HepG2 (cell line): Measurements from ENCODE around the gene ALOX15.

Experiments
- ADNP ChIP-seq: sonication (generic); formaldehyde crosslinking; IDR thresholded peaks from 2 replicates; pipeline ENCODE4 v1.4.0; 2020; ENCODE audit warnings: missing genetic modification reagents
- ELF4 ChIP-seq: sonication (generic); formaldehyde crosslinking; IDR thresholded peaks from 2 replicates; pipeline ENCODE4 v1.5.0; 2020; ENCODE audit warnings: missing genetic modification reagents, mild to moderate bottlenecking, moderate library complexity, borderline replicate concordance
- GATA4 ChIP-seq: sonication (generic); IDR thresholded peaks from 2 replicates; pipeline ENCODE4 v1.6.1; 2016; ENCODE audit warnings: antibody characterized with exemption, low read depth, borderline replicate concordance
- HES4 ChIP-seq: sonication (generic); formaldehyde crosslinking; IDR thresholded peaks from 2 replicates; pipeline ENCODE4 v1.9.0; 2021; ENCODE audit warnings: mild to moderate bottlenecking, missing genetic modification reagents, borderline replicate concordance
- NR2C2 ChIP-seq: sonication (generic); formaldehyde crosslinking; IDR thresholded peaks from 2 replicates; pipeline ENCODE4 v1.4.0; 2020; ENCODE audit warnings: missing genetic modification reagents, mild to moderate bottlenecking, moderate library complexity, borderline replicate concordance
- POLR2A ChIP-seq, 2 experiments: IDR thresholded peaks; 2 replicates each; pipeline ENCODE4 v1.6.1; 2011; ENCODE audit warnings: low read depth in 2 of 2, low read length in 2 of 2, mild to moderate bottlenecking in 1 of 2, moderate library complexity in 1 of 2; ENCODE audit not compliant: insufficient read depth in 1 of 2
- POLR2AphosphoS5 ChIP-seq: IDR thresholded peaks from 2 replicates; pipeline ENCODE4 v1.6.1; 2012; ENCODE audit warnings: low read depth, low read length
- SIN3B ChIP-seq: fragments of 150-350 bp; IDR thresholded peaks from 2 replicates; pipeline ENCODE4 v1.6.1; 2014; ENCODE audit warnings: low read length
- SMARCC2 ChIP-seq: fragments of 450-650 bp; IDR thresholded peaks from 2 replicates; pipeline ENCODE4 v1.6.1; 2017; ENCODE audit warnings: antibody characterized with exemption, mild to moderate bottlenecking
- SMC3 ChIP-seq: IDR thresholded peaks from 2 replicates; pipeline ENCODE4 v1.6.1; 2011; ENCODE audit warnings: low read length, improper control_type of control experiment
- ZBTB20 ChIP-seq: sonication (generic); formaldehyde crosslinking; IDR thresholded peaks from 2 replicates; pipeline ENCODE4 v1.8.1; 2023; ENCODE audit warnings: missing genetic modification reagents, low read depth, mild to moderate bottlenecking, borderline replicate concordance
- TF ChIP-seq, protein P1 (sequence below): IDR thresholded peaks from 2 replicates; pipeline ENCODE4 v1.6.1; 2012; ENCODE audit warnings: inconsistent platforms
- TF ChIP-seq, protein P2 (sequence below): sonication (generic); formaldehyde crosslinking; IDR thresholded peaks from 2 replicates; pipeline ENCODE4 v1.5.0; 2020; ENCODE audit warnings: mild to moderate bottlenecking, missing genetic modification reagents, moderate library complexity

DNA sequence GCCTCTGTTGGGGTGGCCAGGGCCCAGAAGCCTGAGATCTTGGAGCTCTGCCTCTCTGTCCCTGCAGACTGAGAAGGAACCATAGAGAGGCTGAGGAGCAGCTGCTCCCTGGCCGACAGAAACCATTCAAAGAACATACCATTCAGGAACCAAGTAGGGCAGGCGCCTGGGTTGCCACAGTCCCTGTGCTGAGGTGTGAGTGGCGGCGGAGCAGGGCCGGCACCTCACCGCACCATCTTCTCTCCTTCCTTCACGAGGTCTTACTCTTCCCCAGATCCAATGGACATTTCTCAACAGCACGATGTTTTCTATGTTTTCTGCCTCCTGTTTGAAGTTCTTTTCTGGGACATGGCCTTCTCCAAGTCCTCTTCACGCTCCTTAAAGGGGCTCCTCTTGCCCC, 22.8 kb upstream of the ALOX15 start:
- TF ChIP-seq ZBTB20 (CRISPR knock-in tag) (no peak), ADNP (CRISPR knock-in tag) (no peak), SMC3 (no peak), GATA4 (no peak), POLR2AphosphoS5 (no peak), NR2C2 (no peak), HES4 (CRISPR knock-in tag) (no peak), SIN3B (no peak), SMARCC2 (no peak), ELF4 (no peak), POLR2A (IDR thresholded peaks at IDR 0.05; ENCODE audit: insufficient read depth in 1 of 2, low read depth in 2 of 2, low read length in 2 of 2) (no peak)
- TF ChIP-seq, protein P1, sequence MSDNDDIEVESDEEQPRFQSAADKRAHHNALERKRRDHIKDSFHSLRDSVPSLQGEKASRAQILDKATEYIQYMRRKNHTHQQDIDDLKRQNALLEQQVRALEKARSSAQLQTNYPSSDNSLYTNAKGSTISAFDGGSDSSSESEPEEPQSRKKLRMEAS, result no peak
- TF ChIP-seq, protein P2, sequence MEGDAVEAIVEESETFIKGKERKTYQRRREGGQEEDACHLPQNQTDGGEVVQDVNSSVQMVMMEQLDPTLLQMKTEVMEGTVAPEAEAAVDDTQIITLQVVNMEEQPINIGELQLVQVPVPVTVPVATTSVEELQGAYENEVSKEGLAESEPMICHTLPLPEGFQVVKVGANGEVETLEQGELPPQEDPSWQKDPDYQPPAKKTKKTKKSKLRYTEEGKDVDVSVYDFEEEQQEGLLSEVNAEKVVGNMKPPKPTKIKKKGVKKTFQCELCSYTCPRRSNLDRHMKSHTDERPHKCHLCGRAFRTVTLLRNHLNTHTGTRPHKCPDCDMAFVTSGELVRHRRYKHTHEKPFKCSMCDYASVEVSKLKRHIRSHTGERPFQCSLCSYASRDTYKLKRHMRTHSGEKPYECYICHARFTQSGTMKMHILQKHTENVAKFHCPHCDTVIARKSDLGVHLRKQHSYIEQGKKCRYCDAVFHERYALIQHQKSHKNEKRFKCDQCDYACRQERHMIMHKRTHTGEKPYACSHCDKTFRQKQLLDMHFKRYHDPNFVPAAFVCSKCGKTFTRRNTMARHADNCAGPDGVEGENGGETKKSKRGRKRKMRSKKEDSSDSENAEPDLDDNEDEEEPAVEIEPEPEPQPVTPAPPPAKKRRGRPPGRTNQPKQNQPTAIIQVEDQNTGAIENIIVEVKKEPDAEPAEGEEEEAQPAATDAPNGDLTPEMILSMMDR (CRISPR knock-in tag), result no peak
